LNCaP clone FGC (cell line): Measurements from ENCODE around the gene NUB1.

ENCODE experiments used
- DNase-seq: peaks from one replicate; pipeline ENCODE4 v3.0.0-alpha.2; 2011; ENCODE audit warnings: low read depth
- H3K4me3 ChIP-seq: 2 replicates; pipeline ENCODE4 v1.5.1; 2011; ENCODE audit warnings: mild to moderate bottlenecking, low read depth, low read length, control low read depth
- CTCF ChIP-seq: IDR thresholded peaks from 2 replicates; pipeline ENCODE4 v1.5.1; 2012; ENCODE audit warnings: mild to moderate bottlenecking; ENCODE audit not compliant: control insufficient read depth, insufficient read depth; ENCODE audit errors: extremely low read depth

The NUB1 gene

DNA sequence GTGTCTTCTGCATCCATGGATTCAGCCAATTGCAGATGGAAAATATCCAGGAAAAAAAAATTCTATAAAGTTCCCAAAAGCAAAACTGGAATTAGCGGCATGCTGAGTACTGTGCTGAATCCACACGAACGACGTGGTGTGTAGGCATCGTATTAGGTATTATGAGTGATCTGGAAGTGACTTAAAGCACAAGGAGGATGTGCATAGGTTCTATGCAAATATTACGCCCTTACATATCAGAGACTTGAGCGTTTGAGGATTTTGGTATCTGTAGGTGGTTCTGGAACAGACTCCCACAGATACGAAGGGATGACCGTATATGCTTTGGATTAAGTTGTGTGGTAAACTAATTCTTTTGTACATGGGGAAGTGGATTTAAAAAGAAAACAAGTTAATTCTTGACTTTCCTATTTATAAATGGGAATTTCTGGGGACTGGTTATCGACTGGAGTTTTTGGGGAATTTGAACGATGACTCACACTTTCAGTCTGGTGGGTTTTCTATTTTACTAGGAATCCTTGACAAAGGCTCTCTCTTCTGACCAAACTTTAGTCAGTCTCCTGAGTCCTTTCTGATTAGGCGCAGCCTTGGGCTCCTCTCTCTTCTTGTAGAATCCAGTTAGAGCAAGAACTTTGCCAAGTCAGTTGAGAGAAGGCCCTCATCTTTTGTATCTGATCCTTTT is 5.4 kb upstream of the NUB1 start:
- no peak for DNase-seq
- no peak overlapping the region for H3K4me3 ChIP-seq
- no peak for TF ChIP-seq CTCF

GRCh38 chr7:151337346-151337745 is 4.3 kb upstream of the NUB1 start:
- no peak for DNase-seq
- TF ChIP-seq CTCF = no peak

DNA sequence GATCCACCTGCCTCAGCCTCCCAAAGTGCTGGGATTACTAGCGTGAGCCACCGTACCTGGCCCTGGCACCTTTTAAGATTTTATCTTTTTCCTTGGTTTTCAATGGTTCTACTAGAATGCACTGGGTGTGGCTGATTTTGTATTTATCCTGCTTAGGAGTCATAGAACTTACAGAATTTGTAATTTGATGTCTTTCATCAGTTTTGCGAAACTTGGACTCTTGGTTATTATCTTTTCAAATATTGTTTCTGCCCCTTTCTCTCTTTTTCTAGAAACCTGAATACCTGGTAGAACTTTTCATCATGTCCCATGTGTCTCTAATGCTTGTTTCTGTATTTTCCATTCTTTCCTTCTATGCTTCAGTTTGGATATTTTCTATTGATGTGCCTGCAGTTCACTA is 2.8 kb upstream of the NUB1 start:
- no peak overlapping the region for H3K4me3 ChIP-seq
- TF ChIP-seq CTCF = no peak
- no peak for DNase-seq

More at GRCh38 chr7:151337346-151337745, 4.3 kb upstream of the NUB1 start:
- no peak overlapping the region for H3K4me3 ChIP-seq

GRCh38 chr7:151339651-151340382 is 1.8 kb upstream of the NUB1 start:
- DNase-seq = no peak
- no peak overlapping the region for H3K4me3 ChIP-seq

DNA sequence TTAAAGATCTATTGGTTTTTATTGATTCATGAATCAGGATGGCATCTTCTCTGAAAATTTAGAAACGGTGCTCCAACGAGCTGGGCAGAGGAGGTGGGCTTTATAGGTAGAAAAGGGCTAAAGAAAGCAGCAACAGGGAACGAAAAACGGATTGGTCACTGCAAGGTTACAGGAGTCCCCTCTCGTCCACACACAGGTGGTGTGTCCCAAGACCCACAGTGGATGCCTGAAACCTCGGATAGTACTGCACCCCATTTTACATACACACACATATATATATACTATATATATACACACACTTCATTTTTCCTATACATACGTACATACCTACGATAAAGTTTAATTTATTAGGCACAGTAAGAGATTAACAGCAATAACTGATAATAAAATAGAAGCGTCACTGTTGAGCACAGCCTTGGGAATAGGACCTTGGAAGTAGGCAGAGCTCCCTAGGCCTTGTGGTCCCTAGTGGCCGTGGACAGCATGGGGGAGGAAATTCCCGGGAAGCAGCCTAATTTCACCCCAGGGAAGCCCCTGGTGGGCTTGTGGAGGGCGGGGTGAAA is 737 bp upstream of the NUB1 start:
- TF ChIP-seq CTCF = no peak
- no peak for DNase-seq
- H3K4me3 ChIP-seq = peak overlapping the region; percentile 85

More at GRCh38 chr7:151339651-151340382, 1.8 kb upstream of the NUB1 start:
- no peak for TF ChIP-seq CTCF

- TF ChIP-seq CTCF = no peak
- H3K4me3 ChIP-seq = peak overlapping the region; percentile 85
- no peak for DNase-seq
These were observed 562 bp downstream of the NUB1 start for GRCh38 chr7:151342102-151342646.
